Measurements from ENCODE around the gene LRRK1. TPM values are rescaled to one million over a fixed set of nuclear protein-coding genes. Genes with fewer than 3 reads are reported as not detected.

Gene LRRK1
- total RNA-seq, 1 donor from 2014 or later: 0.86 TPM

- no peaks in the 10 kb centered on the region for H3K9me3 Mint-ChIP-seq (ENCODE audit: low read depth)
- no peak for TF ChIP-seq CTCF (IDR thresholded peaks at IDR 0.05; ENCODE audit: unreplicated experiment)
- H3K27me3 Mint-ChIP-seq: peaks cover 41% of the 10 kb centered on the region
- no peaks in the 10 kb centered on the region for H3K36me3 Mint-ChIP-seq (ENCODE audit: insufficient read depth)
- no peak overlapping the region for H3K4me3 Mint-ChIP-seq (ENCODE audit: low read depth)
- no peak overlapping the region for H3K27ac Mint-ChIP-seq
- no peak for DNase-seq (ENCODE audit: low spot score, unreplicated experiment)
- peaks cover 14% of the 10 kb centered on the region for H3K4me1 Mint-ChIP-seq (ENCODE audit: low read depth)
These were observed 8.0 kb downstream of the LRRK1 start for GRCh38 chr15:100926971-100927756.

- Mint-ChIP-seq H3K27ac (peak overlapping the region; percentile 60), H3K4me3 (ENCODE audit: low read depth) (no peak overlapping the region), H3K36me3 (ENCODE audit: insufficient read depth) (no peaks in the 10 kb centered on the region), H3K4me1 (ENCODE audit: low read depth) (peaks cover 14% of the 10 kb centered on the region), H3K9me3 (ENCODE audit: low read depth) (no peaks in the 10 kb centered on the region), H3K27me3 (peaks cover 33% of the 10 kb centered on the region)
- TF ChIP-seq CTCF (IDR thresholded peaks at IDR 0.05; ENCODE audit: unreplicated experiment): no peak
- DNase-seq (ENCODE audit: low spot score, unreplicated experiment): no peak
These were observed 9.6 kb downstream of the LRRK1 start for GRCh38 chr15:100928632-100929280.

- Mint-ChIP-seq H3K4me1 (ENCODE audit: low read depth) (peaks cover 14% of the 10 kb centered on the region), H3K27me3 (peaks cover 25% of the 10 kb centered on the region), H3K36me3 (ENCODE audit: insufficient read depth) (no peaks in the 10 kb centered on the region), H3K27ac (no peak overlapping the region), H3K4me3 (ENCODE audit: low read depth) (no peak overlapping the region), H3K9me3 (ENCODE audit: low read depth) (no peaks in the 10 kb centered on the region)
- no peak for TF ChIP-seq CTCF (IDR thresholded peaks at IDR 0.05; ENCODE audit: unreplicated experiment)
- no peak for DNase-seq (ENCODE audit: low spot score, unreplicated experiment)
These were observed 10.5 kb downstream of the LRRK1 start for GRCh38 chr15:100929641-100930042.

GRCh38 chr15:100930306-100930848 lies 11.2 kb downstream of the LRRK1 start:
- H3K9me3 Mint-ChIP-seq (ENCODE audit: low read depth): no peaks in the 10 kb centered on the region
- no peak for DNase-seq (ENCODE audit: low spot score, unreplicated experiment)
- peaks cover 14% of the 10 kb centered on the region for H3K4me1 Mint-ChIP-seq (ENCODE audit: low read depth)
- H3K36me3 Mint-ChIP-seq (ENCODE audit: insufficient read depth): no peaks in the 10 kb centered on the region
- peaks cover 24% of the 10 kb centered on the region for H3K27me3 Mint-ChIP-seq
- no peak for TF ChIP-seq CTCF (IDR thresholded peaks at IDR 0.05; ENCODE audit: unreplicated experiment)
- H3K4me3 Mint-ChIP-seq (ENCODE audit: low read depth): no peak overlapping the region
- H3K27ac Mint-ChIP-seq: no peak overlapping the region

- no peaks in the 10 kb centered on the region for H3K36me3 Mint-ChIP-seq (ENCODE audit: insufficient read depth)
- no peaks in the 10 kb centered on the region for H3K9me3 Mint-ChIP-seq (ENCODE audit: low read depth)
- no peak overlapping the region for H3K4me3 Mint-ChIP-seq (ENCODE audit: low read depth)
- H3K27me3 Mint-ChIP-seq: peaks cover 17% of the 10 kb centered on the region
- no peak for TF ChIP-seq CTCF (IDR thresholded peaks at IDR 0.05; ENCODE audit: unreplicated experiment)
- no peak for DNase-seq (ENCODE audit: low spot score, unreplicated experiment)
- no peak overlapping the region for H3K27ac Mint-ChIP-seq
- H3K4me1 Mint-ChIP-seq (ENCODE audit: low read depth): peaks cover 14% of the 10 kb centered on the region
These were observed 12.2 kb downstream of the LRRK1 start for GRCh38 chr15:100931143-100931890.

All from progenitor cell of endocrine pancreas (in vitro differentiated cells).